Neural progenitor cell (in vitro differentiated cells): ENCODE data around the gene TPBGL. TPM values are rescaled to one million over a fixed set of nuclear protein-coding genes. Genes with fewer than 3 reads are reported as not detected.
"Not testable (repeated sequence)": the region's sequence is repeated elsewhere in the genome, so short reads cannot be mapped to it uniquely, and the experiment has no call there.

Experiments
- DNase-seq: peaks from one replicate; pipeline ENCODE4 v3.0.0-alpha.2; 2016; ENCODE audit warnings: low spot score
- H2AFZ ChIP-seq: fragments of 200-600 bp; sonication (generic); replicated peaks from 2 replicates; pipeline ENCODE4 v1.6.1; 2016; ENCODE audit warnings: antibody characterized with exemption
- H3F3A ChIP-seq: fragments of 200-600 bp; sonication (generic); 2 replicates; pipeline ENCODE4 v1.6.1; 2016; ENCODE audit warnings: antibody characterized with exemption, low read depth
- H3K27ac ChIP-seq: fragments of 200-600 bp; sonication (generic); 2 replicates; pipeline ENCODE4 v1.5.1; 2016; ENCODE audit warnings: mild to moderate bottlenecking
- H3K27me3 ChIP-seq: fragments of 200-600 bp; sonication (generic); 2 replicates; pipeline ENCODE4 v1.6.1; 2016; ENCODE audit warnings: mild to moderate bottlenecking, moderate library complexity
- H3K36me3 ChIP-seq: fragments of 200-600 bp; sonication (generic); 2 replicates; pipeline ENCODE4 v1.5.1; 2016
- H3K4me1 ChIP-seq: fragments of 200-600 bp; sonication (generic); 2 replicates; pipeline ENCODE4 v1.6.1; 2016; ENCODE audit warnings: mixed run types
- H3K4me2 ChIP-seq: fragments of 200-600 bp; sonication (generic); 2 replicates; pipeline ENCODE4 v1.6.1; 2016
- H3K4me3 ChIP-seq: fragments of 200-600 bp; sonication (generic); 2 replicates; pipeline ENCODE4 v1.5.1; 2016
- H3K79me2 ChIP-seq: fragments of 200-600 bp; sonication (generic); 2 replicates; pipeline ENCODE4 v1.6.1; 2016; ENCODE audit warnings: low read depth
- H3K9ac ChIP-seq: fragments of 200-600 bp; sonication (generic); 2 replicates; pipeline ENCODE4 v1.6.1; 2016
- H3K9me3 ChIP-seq: fragments of 200-600 bp; sonication (generic); 2 replicates; pipeline ENCODE4 v1.5.1; 2016; ENCODE audit warnings: low read depth
- H4K20me1 ChIP-seq: fragments of 200-600 bp; sonication (generic); 2 replicates; pipeline ENCODE4 v1.6.1; 2016; ENCODE audit warnings: low read depth
- H3K27ac Mint-ChIP-seq: 3 replicates; pipeline ENCODE4 v1.8.0; 2021; ENCODE audit warnings: mixed read lengths
- H3K27me3 Mint-ChIP-seq: 2 replicates; pipeline ENCODE4 v1.8.0; 2022; ENCODE audit warnings: low read depth, mild to moderate bottlenecking, inconsistent platforms, moderate library complexity, mixed read lengths; ENCODE audit not compliant: insufficient read depth
- H3K36me3 Mint-ChIP-seq: 3 replicates; pipeline ENCODE4 v1.8.0; 2021; ENCODE audit warnings: mixed read lengths
- H3K4me1 Mint-ChIP-seq: 3 replicates; pipeline ENCODE4 v1.8.0; 2021; ENCODE audit warnings: mixed read lengths
- H3K4me3 Mint-ChIP-seq: 3 replicates; pipeline ENCODE4 v1.8.0; 2021; ENCODE audit warnings: mild to moderate bottlenecking, moderate library complexity, mixed read lengths
- H3K9me3 Mint-ChIP-seq: 3 replicates; pipeline ENCODE4 v1.8.0; 2020; ENCODE audit warnings: mixed read lengths
- EZH2 ChIP-seq: fragments of 200-600 bp; sonication (generic); IDR thresholded peaks from 2 replicates; pipeline ENCODE4 v1.6.1; 2017; ENCODE audit warnings: antibody characterized with exemption, mild to moderate bottlenecking, moderate library complexity
- EZH2phosphoT487 ChIP-seq: fragments of 200-600 bp; sonication (generic); IDR thresholded peaks from 2 replicates; pipeline ENCODE4 v1.6.1; 2017; ENCODE audit warnings: antibody characterized with exemption
- total RNA-seq: library from RNA; depleted of rRNA; stranded (reverse); fragments of >200 nt; gene quantifications from 2 replicates; pipeline ENCODE4 v1.2.3, GENCODE V29; 2015; ENCODE audit warnings: low replicate concordance
- TF ChIP-seq, protein P1 (sequence below): fragments of 200-600 bp; sonication (generic); IDR thresholded peaks from 2 replicates; pipeline ENCODE4 v1.5.1; 2017; ENCODE audit warnings: antibody characterized with exemption, mild to moderate bottlenecking

TPBGL gene
- total RNA-seq, 1 donor from 2014 or later, result not detected

DNA sequence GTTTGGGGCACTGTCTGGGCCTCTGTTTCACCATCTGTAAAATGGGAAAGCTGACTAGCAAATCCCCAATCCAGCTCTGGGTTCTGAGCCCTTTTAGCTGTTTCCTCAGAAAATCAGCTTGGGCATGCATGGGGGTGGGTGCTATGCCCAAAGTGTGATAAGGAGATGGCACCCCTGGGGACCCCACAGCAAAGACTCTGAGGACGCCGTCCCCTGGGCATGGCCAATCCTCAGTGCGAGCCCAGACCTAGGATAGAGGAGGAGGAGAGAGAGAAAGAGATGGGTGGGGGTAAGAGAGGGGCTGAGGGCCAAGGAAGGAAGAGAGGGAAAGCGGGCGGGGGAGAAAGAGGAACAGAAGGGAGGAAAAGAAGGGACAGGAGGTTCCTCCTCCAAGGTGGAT lies 31.8 kb downstream of the TPBGL start:
- Mint-ChIP-seq H3K27ac (no peak overlapping the region), H3K9me3 (no peaks in the 10 kb centered on the region), H3K4me1 (peaks cover 2% of the 10 kb centered on the region), H3K4me3 (no peak overlapping the region), H3K36me3 (no peaks in the 10 kb centered on the region), H3K27me3 (peaks cover 7% of the 10 kb centered on the region)
- no peaks in the 10 kb centered on the region for H4K20me1 ChIP-seq
- H3K79me2 ChIP-seq, result no peaks in the 10 kb centered on the region
- H3K9ac ChIP-seq, result no peak overlapping the region
- H3K4me2 ChIP-seq, result no peak overlapping the region
- no peak for DNase-seq
- H3F3A ChIP-seq, result no peaks in the 10 kb centered on the region
- H2AFZ ChIP-seq, result no peak overlapping the region
- H3K9me3 ChIP-seq, result no peaks in the 10 kb centered on the region
- H3K4me3 ChIP-seq, result no peak overlapping the region
- no peaks in the 10 kb centered on the region for H3K36me3 ChIP-seq
- TF ChIP-seq EZH2 (no peak), EZH2phosphoT487 (no peak)
- TF ChIP-seq, protein P1, sequence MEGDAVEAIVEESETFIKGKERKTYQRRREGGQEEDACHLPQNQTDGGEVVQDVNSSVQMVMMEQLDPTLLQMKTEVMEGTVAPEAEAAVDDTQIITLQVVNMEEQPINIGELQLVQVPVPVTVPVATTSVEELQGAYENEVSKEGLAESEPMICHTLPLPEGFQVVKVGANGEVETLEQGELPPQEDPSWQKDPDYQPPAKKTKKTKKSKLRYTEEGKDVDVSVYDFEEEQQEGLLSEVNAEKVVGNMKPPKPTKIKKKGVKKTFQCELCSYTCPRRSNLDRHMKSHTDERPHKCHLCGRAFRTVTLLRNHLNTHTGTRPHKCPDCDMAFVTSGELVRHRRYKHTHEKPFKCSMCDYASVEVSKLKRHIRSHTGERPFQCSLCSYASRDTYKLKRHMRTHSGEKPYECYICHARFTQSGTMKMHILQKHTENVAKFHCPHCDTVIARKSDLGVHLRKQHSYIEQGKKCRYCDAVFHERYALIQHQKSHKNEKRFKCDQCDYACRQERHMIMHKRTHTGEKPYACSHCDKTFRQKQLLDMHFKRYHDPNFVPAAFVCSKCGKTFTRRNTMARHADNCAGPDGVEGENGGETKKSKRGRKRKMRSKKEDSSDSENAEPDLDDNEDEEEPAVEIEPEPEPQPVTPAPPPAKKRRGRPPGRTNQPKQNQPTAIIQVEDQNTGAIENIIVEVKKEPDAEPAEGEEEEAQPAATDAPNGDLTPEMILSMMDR, result no peak
- H3K4me1 ChIP-seq, result no peaks in the 10 kb centered on the region
- no peak overlapping the region for H3K27ac ChIP-seq
- no peaks in the 10 kb centered on the region for H3K27me3 ChIP-seq

DNA sequence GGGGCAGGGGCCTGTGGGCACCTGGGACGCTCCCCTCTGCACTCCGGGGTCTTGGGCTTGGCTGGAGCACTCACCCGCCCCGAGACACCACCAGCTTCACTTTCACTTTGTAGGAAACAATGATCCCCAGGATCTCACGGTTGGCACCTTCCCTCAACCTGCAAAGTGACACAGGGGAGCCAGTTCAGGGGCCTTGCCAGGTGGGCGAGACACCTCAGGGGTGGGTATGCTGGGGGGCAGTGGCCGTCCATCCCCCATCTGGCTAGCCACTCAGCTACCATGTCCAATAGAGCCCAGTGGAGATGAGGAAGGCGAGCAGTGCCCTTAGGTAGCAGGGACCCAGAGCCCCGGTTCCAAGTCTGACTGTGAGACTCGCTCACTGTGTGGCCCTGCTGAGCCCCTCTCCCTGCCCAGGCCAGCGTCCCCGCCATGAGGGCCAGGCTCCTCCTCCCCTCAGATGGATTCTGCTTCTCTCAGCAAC lies 32.3 kb downstream of the TPBGL start:
- H3K36me3 Mint-ChIP-seq, result no peaks in the 10 kb centered on the region
- no peaks in the 10 kb centered on the region for H3K36me3 ChIP-seq

DNA sequence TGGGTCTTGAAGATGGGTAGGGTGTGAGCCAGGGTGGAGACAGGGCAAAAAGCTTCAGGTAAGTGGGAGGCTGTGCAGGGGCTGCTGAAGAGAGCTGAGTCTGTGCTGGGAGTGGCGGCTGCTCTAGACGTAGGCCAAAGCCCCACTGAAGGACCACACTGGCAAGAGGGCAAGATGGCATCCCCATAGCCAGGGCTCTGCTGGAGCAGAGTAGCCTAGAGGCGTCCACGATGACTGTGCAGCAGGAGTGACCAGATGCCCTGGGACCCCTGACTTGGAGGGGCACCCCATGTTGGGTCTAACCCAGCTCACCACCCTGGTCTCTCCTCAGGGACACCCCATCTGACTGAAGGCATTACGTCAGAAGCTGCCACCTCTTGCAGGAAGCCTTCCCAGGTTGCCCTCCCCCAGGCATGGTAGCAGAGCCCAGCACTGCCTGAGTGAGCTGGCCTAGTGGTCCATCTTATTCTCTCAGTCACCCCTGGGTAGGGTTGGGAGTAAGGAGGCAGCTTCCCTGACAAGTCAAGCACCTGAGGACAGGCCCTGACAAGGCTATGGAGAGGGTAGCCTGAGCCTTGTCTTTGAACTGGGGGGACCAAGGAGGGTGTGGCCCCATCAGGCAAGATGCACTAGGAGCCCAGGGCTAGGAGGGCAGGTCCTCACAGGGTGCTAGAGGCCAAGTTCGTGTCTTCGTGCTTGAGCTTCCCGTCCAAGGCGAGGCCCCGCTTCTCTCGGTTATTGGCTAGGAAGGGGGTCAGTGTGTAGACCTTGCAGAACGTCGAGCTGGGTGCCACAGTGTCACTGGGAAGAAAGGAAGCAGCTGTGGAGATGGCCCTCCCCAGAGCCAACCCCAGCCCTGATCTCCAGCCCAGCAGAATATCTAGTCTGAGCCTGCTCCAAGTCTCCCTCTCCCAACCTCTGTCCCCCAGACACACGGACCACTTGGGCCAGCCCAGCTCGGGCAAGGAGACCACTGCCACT lies 33.1 kb downstream of the TPBGL start:
- no peaks in the 10 kb centered on the region for H3K36me3 ChIP-seq
- no peaks in the 10 kb centered on the region for H3K79me2 ChIP-seq
- peaks cover 12% of the 10 kb centered on the region for H3K27me3 Mint-ChIP-seq
- no peaks in the 10 kb centered on the region for H3K9me3 Mint-ChIP-seq
- DNase-seq, result no peak
- no peaks in the 10 kb centered on the region for H3K9me3 ChIP-seq
- no peak overlapping the region for H3K4me2 ChIP-seq
- H3K4me3 ChIP-seq, result no peak overlapping the region
- no peak overlapping the region for H3K9ac ChIP-seq
- no peak overlapping the region for H2AFZ ChIP-seq
- H3F3A ChIP-seq, result no peaks in the 10 kb centered on the region
- H3K36me3 Mint-ChIP-seq, result no peaks in the 10 kb centered on the region
- H3K4me1 Mint-ChIP-seq, result peaks cover 2% of the 10 kb centered on the region
- no peak overlapping the region for H3K27ac ChIP-seq
- H3K27ac Mint-ChIP-seq, result no peak overlapping the region
- H3K27me3 ChIP-seq, result no peaks in the 10 kb centered on the region
- H3K4me1 ChIP-seq, result no peaks in the 10 kb centered on the region
- no peak for TF ChIP-seq EZH2phosphoT487
- no peak for TF ChIP-seq EZH2
- TF ChIP-seq, protein P1, result no peak
- H4K20me1 ChIP-seq, result no peaks in the 10 kb centered on the region
- H3K4me3 Mint-ChIP-seq, result no peak overlapping the region

More for the DNA sequence above, 32.3 kb downstream of the TPBGL start:
- DNase-seq, result no peak
- H3K27ac Mint-ChIP-seq, result no peak overlapping the region
- H3K4me3 ChIP-seq, result no peak overlapping the region
- no peaks in the 10 kb centered on the region for H3K4me1 ChIP-seq
- H3K9me3 ChIP-seq, result no peaks in the 10 kb centered on the region
- H3K27me3 ChIP-seq, result no peaks in the 10 kb centered on the region
- H3K4me2 ChIP-seq, result no peak overlapping the region
- no peaks in the 10 kb centered on the region for H3K9me3 Mint-ChIP-seq
- H3K9ac ChIP-seq, result no peak overlapping the region
- H4K20me1 ChIP-seq, result no peaks in the 10 kb centered on the region
- no peak overlapping the region for H2AFZ ChIP-seq
- no peak for TF ChIP-seq EZH2
- H3K27me3 Mint-ChIP-seq, result peaks cover 12% of the 10 kb centered on the region
- H3K79me2 ChIP-seq, result no peaks in the 10 kb centered on the region
- no peaks in the 10 kb centered on the region for H3F3A ChIP-seq
- H3K4me1 Mint-ChIP-seq, result peaks cover 2% of the 10 kb centered on the region
- H3K4me3 Mint-ChIP-seq, result no peak overlapping the region
- no peak overlapping the region for H3K27ac ChIP-seq

DNA sequence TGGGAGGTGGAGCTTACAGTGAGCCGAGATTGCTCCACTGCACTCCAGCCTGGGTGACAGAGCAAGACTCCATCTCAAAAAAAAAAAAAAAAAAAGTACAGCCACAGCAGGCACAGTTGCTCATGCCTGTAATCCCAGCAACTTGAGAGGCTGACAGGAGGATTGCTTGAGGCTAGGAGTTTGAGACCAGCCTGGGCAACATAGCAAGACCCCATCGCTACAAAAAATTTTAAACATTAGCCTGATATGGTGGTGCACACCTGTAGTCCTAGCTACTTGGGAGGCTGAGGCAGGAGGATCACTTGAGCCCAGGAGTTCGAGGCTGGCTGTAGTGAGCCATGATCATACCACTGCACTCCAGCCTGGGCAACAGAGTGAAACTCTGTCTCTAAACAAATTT lies 34.1 kb downstream of the TPBGL start:
- not testable (repeated sequence) for H3K4me2 ChIP-seq, H3K36me3 ChIP-seq, H3K4me3 Mint-ChIP-seq, H3K36me3 Mint-ChIP-seq, H3K27ac Mint-ChIP-seq, H3K79me2 ChIP-seq, H3K4me3 ChIP-seq, H2AFZ ChIP-seq, H3K9ac ChIP-seq, H3K4me1 Mint-ChIP-seq, H3K9me3 Mint-ChIP-seq, H3K27ac ChIP-seq, H3K4me1 ChIP-seq, H3K9me3 ChIP-seq, H3K27me3 ChIP-seq, H4K20me1 ChIP-seq, H3F3A ChIP-seq, DNase-seq
- H3K27me3 Mint-ChIP-seq, result peaks cover 12% of the 10 kb centered on the region
